ENCODE results near the gene SGCA. TPM values are rescaled to one million over a fixed set of nuclear protein-coding genes. Genes with fewer than 3 reads are reported as not detected.

The SGCA gene
- total and polyA plus RNA-seq, 4 donors: 0.31 to 1.3 (median 1.2) TPM; not detected in 1

DNA sequence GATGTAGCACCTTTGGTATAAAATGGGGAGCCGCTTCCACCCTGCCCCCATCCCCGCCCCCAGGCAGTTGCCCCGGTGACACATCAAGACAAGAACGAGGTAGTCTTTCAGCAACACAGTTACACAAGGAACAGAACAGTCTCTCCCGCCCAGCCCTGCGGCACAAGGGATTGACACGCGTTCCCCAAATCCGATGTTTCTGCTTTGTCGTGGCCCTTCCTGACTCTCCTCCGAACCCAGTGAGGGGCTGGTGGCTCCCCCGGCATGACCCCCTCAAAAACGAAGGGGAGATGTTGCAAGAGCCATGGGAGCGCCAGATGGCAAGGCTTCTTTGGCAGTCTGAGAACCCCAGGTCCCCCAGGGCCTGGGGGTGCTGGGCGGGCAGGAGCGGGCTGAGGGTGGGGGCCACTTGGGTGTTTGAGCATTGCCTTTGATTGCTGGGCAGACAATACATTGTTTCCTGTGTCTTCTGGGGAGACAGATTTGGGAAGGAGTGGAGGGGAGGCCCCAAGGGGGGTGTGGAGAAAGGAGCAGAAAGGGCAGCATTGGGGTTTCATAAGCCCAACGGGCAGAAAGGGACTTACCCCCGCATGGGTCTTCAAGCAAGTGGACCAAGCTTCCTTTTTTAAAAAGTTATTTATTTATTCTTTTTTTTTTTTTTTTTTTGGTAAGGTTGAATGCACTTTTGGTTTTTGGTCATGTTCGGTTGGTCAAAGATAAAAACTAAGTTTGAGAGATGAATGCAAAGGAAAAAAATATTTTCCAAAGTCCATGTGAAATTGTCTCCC lies 19.0 kb downstream of the SGCA start:
- no peak for DNase-seq (ENCODE audit: low spot score)
- H3K4me3 ChIP-seq (ENCODE audit: low read depth in 1 of 3, low read length in 3 of 3): no peak overlapping the region
- H3K27ac ChIP-seq (ENCODE audit: low read depth in 1 of 2, low read length in 2 of 2): no peak overlapping the region
- WGBS: 63% methylated on average over 19 of the region's 19 CpGs
- H3K36me3 ChIP-seq (ENCODE audit: control insufficient read depth in 4 of 4, insufficient read depth in 3 of 4, low read depth in 1 of 4, low read length in 3 of 4): no peaks in the 10 kb centered on the region
- H3K27me3 ChIP-seq (ENCODE audit: control insufficient read depth in 4 of 4, insufficient read depth in 4 of 4, low read length in 3 of 4): no peaks in the 10 kb centered on the region
- no peak overlapping the region for H3K9ac ChIP-seq (ENCODE audit: low read depth in 1 of 2, low read length in 2 of 2)
- no peaks in the 10 kb centered on the region for H3K4me1 ChIP-seq (ENCODE audit: control insufficient read depth in 4 of 4, insufficient read depth in 4 of 4, low read length in 3 of 4)
- TF ChIP-seq HNF4G (IDR thresholded peaks at IDR 0.05): no peak
- TF ChIP-seq ZBTB33 (IDR thresholded peaks at IDR 0.05): no peak
- TF ChIP-seq MAX (IDR thresholded peaks at IDR 0.05): no peak
- no peak for TF ChIP-seq HNF4A (conservative IDR thresholded peaks at IDR 0.05)
- no peak for TF ChIP-seq RAD21 (IDR thresholded peaks at IDR 0.05)
- TF ChIP-seq TAF1 (conservative IDR thresholded peaks at IDR 0.05): no peak
- TF ChIP-seq GABPA (IDR thresholded peaks at IDR 0.05 in 1 of 2, conservative IDR thresholded peaks at IDR 0.05 in 1 of 2): no peak
- no peak for TF ChIP-seq SP1 (IDR thresholded peaks at IDR 0.05)
- no peak for TF ChIP-seq RXRA (IDR thresholded peaks at IDR 0.05)
- TF ChIP-seq REST (IDR thresholded peaks at IDR 0.05): no peak
- TF ChIP-seq FOXA1 (IDR thresholded peaks at IDR 0.05): no peak
- no peak for TF ChIP-seq EGR1 (IDR thresholded peaks at IDR 0.05; ENCODE audit: low read depth in 2 of 2)
- no peak for TF ChIP-seq NR2F2 (IDR thresholded peaks at IDR 0.05)
- TF ChIP-seq FOXA2 (IDR thresholded peaks at IDR 0.05): no peak
- no peak for TF ChIP-seq CTCF (IDR thresholded peaks at IDR 0.05; ENCODE audit: low read depth, low read length, missing input control)
- H3K9me3 ChIP-seq (ENCODE audit: control insufficient read depth in 4 of 4, low read length in 3 of 4): no peaks in the 10 kb centered on the region

Measured in liver (tissue), 9 donors.